HCT116 (cell line): Measurements from ENCODE around the gene GPLD1. TPM values are rescaled to one million over a fixed set of nuclear protein-coding genes. Genes with fewer than 3 reads are reported as not detected.

Experiments used
- ATAC-seq: fragments of 200-7000 bp; cut with Tn5 transposase; 2 replicates; pipeline ENCODE4 v1.9.1; 2020; ENCODE audit warnings: mild to moderate bottlenecking, moderate library complexity
- BruUV-seq: library from RNA; stranded (reverse); fragments of 400-500 nt; replicated peaks from 2 replicates; lab custom pipeline; 2021; lab: Mats Ljungman, UMichigan
- CTCF ChIA-PET: fragments of 300-600 bp; sonication (Branson Sonifier 250); formaldehyde crosslinking; loops from one replicate; lab custom pipeline; 2021; ENCODE audit warnings: antibody characterized with exemption; lab: Charles Lee
- POLR2A ChIA-PET: fragments of 300-600, 350-600 bp; sonication (Branson Sonifier 250); formaldehyde crosslinking; loops from one replicate; lab custom pipeline; 2021; ENCODE audit warnings: antibody characterized with exemption; lab: Charles Lee
- RAD21 ChIA-PET, 2 experiments: fragments of 300-600 bp; sonication (Branson Sonifier 250); formaldehyde crosslinking; loops; one replicate each; lab custom pipeline; 2023; ENCODE audit warnings: low total read pairs in 2 of 2; ENCODE audit not compliant: uncharacterized antibody in 2 of 2, unreplicated experiment in 2 of 2, low non-redundant PET in 1 of 2; lab: Charles Lee
- DNase-seq: peaks from one replicate; pipeline ENCODE4 v3.0.0-alpha.2; 2010; ENCODE audit warnings: low read depth, low spot score
- H2AFZ ChIP-seq: fragments of 200-600 bp; shearing (Covaris generic), sonication (generic); 2 replicates; pipeline ENCODE4 v1.6.1; 2017; ENCODE audit warnings: low read depth, mixed run types, mixed read lengths, antibody characterized with exemption, low read length; ENCODE audit not compliant: poor library complexity, severe bottlenecking
- H3K27ac ChIP-seq: 2 replicates; pipeline ENCODE4 v1.5.1; 2012; ENCODE audit warnings: low read depth, low read length
- H3K27me3 ChIP-seq: fragments of 200-600 bp; sonication (generic); 2 replicates; pipeline ENCODE4 v1.6.1; 2016; ENCODE audit warnings: mixed run types, low read length, mixed read lengths; ENCODE audit not compliant: insufficient read depth
- H3K36me3 ChIP-seq, 2 experiments: fragments of 200-500 bp in 1 of 2; fragments of 200-600 bp in 1 of 2; sonication (Bioruptor generic) in 1 of 2; sonication (generic) in 1 of 2; 2 replicates each; pipeline versions ENCODE4 v1.5.1 to v1.6.1; 2014 to 2016; ENCODE audit warnings: low read length in 2 of 2, inconsistent platforms in 1 of 2, mixed read lengths in 1 of 2, mixed run types in 1 of 2; ENCODE audit not compliant: insufficient read depth in 2 of 2, control insufficient read depth in 1 of 2
- H3K4me1 ChIP-seq, 2 experiments: fragments of 200-600 bp in 1 of 2; sonication (generic) in 1 of 2; 2 replicates each; pipeline versions ENCODE4 v1.5.1 to v1.6.1; 2012 to 2017; ENCODE audit warnings: low read length in 2 of 2, inconsistent platforms in 1 of 2, mild to moderate bottlenecking in 1 of 2, mixed read lengths in 1 of 2, mixed run types in 1 of 2, moderate library complexity in 1 of 2; ENCODE audit not compliant: insufficient read depth in 2 of 2, control insufficient read depth in 1 of 2
- H3K4me2 ChIP-seq: fragments of 200-600 bp; sonication (generic); 2 replicates; pipeline ENCODE4 v1.6.1; 2017; ENCODE audit warnings: mixed run types, low read length, mixed read lengths
- H3K4me3 ChIP-seq, 2 experiments: fragments of 200-600 bp in 1 of 2; sonication (generic) in 1 of 2; replicated peaks in 1 of 2; 2 replicates each; pipeline ENCODE4 v1.5.1; 2011 to 2016; ENCODE audit warnings: low read length in 2 of 2, control low read depth in 1 of 2, low read depth in 1 of 2, mild to moderate bottlenecking in 1 of 2, mixed read lengths in 1 of 2, mixed run types in 1 of 2
- H3K79me2 ChIP-seq: fragments of 200-600 bp; sonication (generic); 2 replicates; pipeline ENCODE4 v1.6.1; 2017; ENCODE audit warnings: mild to moderate bottlenecking, mixed run types, low read length, moderate library complexity, mixed read lengths; ENCODE audit not compliant: insufficient read depth
- H3K9ac ChIP-seq: fragments of 200-600 bp; sonication (generic); 2 replicates; pipeline ENCODE4 v1.6.1; 2016; ENCODE audit warnings: low read length, mixed read lengths
- H3K9me2 ChIP-seq: fragments of 200-600 bp; sonication (generic), shearing (Covaris generic); 2 replicates; pipeline ENCODE4 v1.6.1; 2017; ENCODE audit warnings: mixed run types, mild to moderate bottlenecking, moderate library complexity; ENCODE audit not compliant: insufficient read depth
- H3K9me3 ChIP-seq, 2 experiments: fragments of 200-500 bp in 1 of 2; fragments of 200-600 bp in 1 of 2; sonication (Bioruptor generic) in 1 of 2; sonication (generic) in 1 of 2; 2 replicates each; pipeline ENCODE4 v1.6.1; 2014 to 2017; ENCODE audit warnings: low read length in 2 of 2, mixed read lengths in 2 of 2, inconsistent platforms in 1 of 2, low read depth in 1 of 2, mild to moderate bottlenecking in 1 of 2, mixed run types in 1 of 2, moderate library complexity in 1 of 2; ENCODE audit not compliant: control insufficient read depth in 1 of 2, insufficient read depth in 1 of 2
- H4K20me1 ChIP-seq: fragments of 200-600 bp; sonication (generic), shearing (Covaris generic); 2 replicates; pipeline ENCODE4 v1.6.1; 2017; ENCODE audit warnings: mixed run types, mild to moderate bottlenecking, moderate library complexity; ENCODE audit not compliant: insufficient read depth
- CEBPB ChIP-seq: IDR thresholded peaks from 2 replicates; pipeline ENCODE4 v1.6.1; 2012; ENCODE audit warnings: low read depth
- CTCF ChIP-seq, 3 experiments: fragments of 200-600 bp in 1 of 3; sonication (generic) in 1 of 3; IDR thresholded peaks in 2 of 3; conservative IDR thresholded peaks in 1 of 3; 2 replicates each; pipeline ENCODE4 v1.5.1; 2012 to 2017; ENCODE audit warnings: low read depth in 2 of 3, low read length in 2 of 3, antibody characterized with exemption in 1 of 3, borderline replicate concordance in 1 of 3, control low read depth in 1 of 3, mild to moderate bottlenecking in 1 of 3, mixed read lengths in 1 of 3, mixed run types in 1 of 3, moderate library complexity in 1 of 3; ENCODE audit not compliant: insufficient read depth in 1 of 3
- EZH2 ChIP-seq: fragments of 200-600 bp; sonication (generic); IDR thresholded peaks from 2 replicates; pipeline ENCODE4 v1.6.1; 2017; ENCODE audit warnings: antibody characterized with exemption, mixed run types
- EZH2phosphoT487 ChIP-seq: fragments of 200-600 bp; IDR thresholded peaks from 2 replicates; pipeline ENCODE4 v1.6.1; 2018; ENCODE audit warnings: antibody characterized with exemption, borderline replicate concordance
- FOSL1 ChIP-seq: IDR thresholded peaks from 2 replicates; pipeline ENCODE4 v1.6.1; 2012; ENCODE audit warnings: low read depth
- POLR2A ChIP-seq: IDR thresholded peaks from 2 replicates; pipeline ENCODE4 v1.7.0; 2011; ENCODE audit warnings: borderline replicate concordance; ENCODE audit not compliant: insufficient read depth, insufficient read length; ENCODE audit errors: extremely low read depth
- POLR2AphosphoS5 ChIP-seq: IDR thresholded peaks from 2 replicates; pipeline ENCODE4 v1.6.1; 2011; ENCODE audit warnings: mild to moderate bottlenecking, low read depth, low read length, moderate library complexity
- SIN3A ChIP-seq: IDR thresholded peaks from 2 replicates; pipeline ENCODE4 v1.6.1; 2012; ENCODE audit warnings: low read depth
- YY1 ChIP-seq: IDR thresholded peaks from 2 replicates; pipeline ENCODE4 v1.6.1; 2011; ENCODE audit warnings: low read length, low read depth, moderate library complexity, mild to moderate bottlenecking; ENCODE audit not compliant: insufficient replicate concordance; ENCODE audit errors: extremely low read depth
- ZFX ChIP-seq: fragments of 450-650 bp; IDR thresholded peaks from 2 replicates; pipeline ENCODE4 v1.6.1; 2017
- ZNF274 ChIP-seq: fragments of 200-500 bp; sonication (Bioruptor generic); IDR thresholded peaks from 2 replicates; pipeline ENCODE4 v1.6.1; 2014; ENCODE audit warnings: mild to moderate bottlenecking, low read depth, low read length, inconsistent platforms
- intact Hi-C: fragments of 100-400 bp; cut with micrococcal nuclease; formaldehyde crosslinking; loops from 2 replicates; pipeline ENCODE4 v1.10.0; 2022
- total RNA-seq: library from RNA; stranded (reverse); gene quantifications from one replicate; pipeline ENCODE4 v1.2.1, GENCODE V29; 2021; ENCODE audit not compliant: unreplicated experiment
- TF ChIP-seq, protein P1 (sequence below): IDR thresholded peaks from 2 replicates; pipeline ENCODE4 v1.6.1; 2012

The GPLD1 gene
- total RNA-seq, 1 experiment from 2014 or later = 2.1 TPM

- peaks cover 0 to 5% of the 10 kb centered on the region in 2 experiments; a peak in 2 of 4 replicates for H3K4me1 ChIP-seq
- no peaks in the 10 kb centered on the region for H3K9me3 ChIP-seq
- intact Hi-C loops = no loop called here
- H3K27ac ChIP-seq = no peak overlapping the region
- H3K4me2 ChIP-seq = no peak overlapping the region
- BruUV-seq = no TSS peak
- H3K36me3 ChIP-seq = no peaks in the 10 kb centered on the region
- no peak overlapping the region for H3K9ac ChIP-seq
- no peak overlapping the region for H3K4me3 ChIP-seq
- no peak for TF ChIP-seq POLR2A
- TF ChIP-seq EZH2 = no peak
- TF ChIP-seq ZFX = no peak
- no peak for TF ChIP-seq EZH2phosphoT487
- no peak for TF ChIP-seq CTCF (IDR thresholded peaks at IDR 0.05 in 2 of 3, conservative IDR thresholded peaks at IDR 0.05 in 1 of 3; ENCODE audit: borderline replicate concordance in 1 of 3, insufficient read depth in 1 of 3, low read depth in 2 of 3, low read length in 2 of 3)
- TF ChIP-seq, protein P1, sequence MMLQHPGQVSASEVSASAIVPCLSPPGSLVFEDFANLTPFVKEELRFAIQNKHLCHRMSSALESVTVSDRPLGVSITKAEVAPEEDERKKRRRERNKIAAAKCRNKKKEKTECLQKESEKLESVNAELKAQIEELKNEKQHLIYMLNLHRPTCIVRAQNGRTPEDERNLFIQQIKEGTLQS = no peak
- ChIA-PET POLR2A (no interaction called here), CTCF (no interaction called here), RAD21 (no interaction called here)
- no peaks in the 10 kb centered on the region for H4K20me1 ChIP-seq
- ATAC-seq (no peak), DNase-seq (no peak)
- no peak overlapping the region for H2AFZ ChIP-seq
- no peaks in the 10 kb centered on the region for H3K27me3 ChIP-seq
- H3K9me2 ChIP-seq = no peaks in the 10 kb centered on the region
- no peaks in the 10 kb centered on the region for H3K79me2 ChIP-seq
Observed at GRCh38 chr6:24391208-24391607, 98.2 kb downstream of the GPLD1 start.

GRCh38 chr6:24387818-24388217 lies 101.6 kb downstream of the GPLD1 start:
- no peak for DNase-seq
- peaks cover 0 to 5% of the 10 kb centered on the region in 2 experiments; a peak in 2 of 4 replicates for H3K4me1 ChIP-seq
- H2AFZ ChIP-seq = peak overlapping the region; percentile 13
- no peak overlapping the region for H3K4me3 ChIP-seq
- H3K79me2 ChIP-seq = no peaks in the 10 kb centered on the region
- ChIA-PET POLR2A (interaction anchor here (1.8 kb wide), 1 partner anchor 165 kb away, joined by 6 read pairs; no protein-coding TSS in a partner anchor), CTCF (interaction anchor here (1.8 to 3.3 kb wide), 2 partner anchors 25 to 104 kb away, joined by 3 to 61 read pairs; no protein-coding TSS in a partner anchor), RAD21 (no interaction called here)
- no peak for ATAC-seq
- TF ChIP-seq EZH2 (no peak), ZFX (no peak), YY1 (no peak), FOSL1 (no peak), CTCF (IDR thresholded peaks at IDR 0.05 in 2 of 3, conservative IDR thresholded peaks at IDR 0.05 in 1 of 3; ENCODE audit: borderline replicate concordance in 1 of 3, insufficient read depth in 1 of 3, low read depth in 2 of 3, low read length in 2 of 3) (no peak), POLR2A (no peak), SIN3A (no peak), CEBPB (no peak), EZH2phosphoT487 (no peak), POLR2AphosphoS5 (no peak), ZNF274 (no peak)
- intact Hi-C loops = no loop called here
- H3K27me3 ChIP-seq = no peaks in the 10 kb centered on the region
- no peaks in the 10 kb centered on the region for H3K36me3 ChIP-seq
- H3K9ac ChIP-seq = no peak overlapping the region
- no peaks in the 10 kb centered on the region for H3K9me2 ChIP-seq
- H4K20me1 ChIP-seq = no peaks in the 10 kb centered on the region
- no peak overlapping the region for H3K27ac ChIP-seq
- no peak overlapping the region for H3K4me2 ChIP-seq
- no peaks in the 10 kb centered on the region for H3K9me3 ChIP-seq
- no TSS peak for BruUV-seq
